Calu3 (cell line): ENCODE data around the gene C2CD3. TPM values are rescaled to one million over a fixed set of nuclear protein-coding genes. Genes with fewer than 3 reads are reported as not detected.

Experiments
- BruUV-seq: library from RNA; stranded (reverse); fragments of 400-500 nt; replicated peaks from 2 replicates; lab custom pipeline; 2021; lab: Mats Ljungman, UMichigan
- CTCF ChIA-PET: fragments of 300-600 bp; sonication (Branson Sonifier 250); formaldehyde crosslinking; loops from one replicate; lab custom pipeline; 2022; ENCODE audit warnings: antibody characterized with exemption; lab: Charles Lee
- DNase-seq: peaks from one replicate; pipeline ENCODE4 v3.0.0; 2022
- H3K27ac Mint-ChIP-seq: one replicate; pipeline ENCODE4 v1.8.0; 2022; ENCODE audit warnings: mixed read lengths; ENCODE audit not compliant: unreplicated experiment
- H3K27me3 Mint-ChIP-seq: one replicate; pipeline ENCODE4 v1.8.0; 2022; ENCODE audit warnings: mixed read lengths; ENCODE audit not compliant: unreplicated experiment
- H3K36me3 Mint-ChIP-seq: one replicate; pipeline ENCODE4 v1.8.0; 2022; ENCODE audit warnings: mild to moderate bottlenecking, moderate library complexity, mixed read lengths; ENCODE audit not compliant: insufficient read depth, unreplicated experiment
- H3K4me1 Mint-ChIP-seq: one replicate; pipeline ENCODE4 v1.8.0; 2022; ENCODE audit warnings: mild to moderate bottlenecking, low read depth, mixed read lengths; ENCODE audit not compliant: unreplicated experiment
- H3K4me3 Mint-ChIP-seq: one replicate; pipeline ENCODE4 v1.8.0; 2022; ENCODE audit warnings: mild to moderate bottlenecking, low read depth, moderate library complexity, mixed read lengths; ENCODE audit not compliant: unreplicated experiment
- H3K9me3 Mint-ChIP-seq: one replicate; pipeline ENCODE4 v1.8.0; 2022; ENCODE audit warnings: low read depth, mixed read lengths; ENCODE audit not compliant: unreplicated experiment
- intact Hi-C: fragments of 100-400 bp; cut with micrococcal nuclease; formaldehyde crosslinking; loops from one replicate; pipeline ENCODE4 v1.10.0; 2022; ENCODE audit not compliant: unreplicated experiment
- total RNA-seq: library from RNA; stranded (reverse); gene quantifications from 2 replicates; pipeline ENCODE4 v1.2.3, GENCODE V29; 2022
- TF ChIP-seq, protein P1 (sequence below): fragments of 200-600 bp; IDR thresholded peaks from one replicate; pipeline ENCODE4 v1.8.0; 2022; ENCODE audit warnings: antibody characterized with exemption; ENCODE audit not compliant: unreplicated experiment

The C2CD3 gene
- total RNA-seq, 1 experiment from 2014 or later = 26.9 TPM

DNA sequence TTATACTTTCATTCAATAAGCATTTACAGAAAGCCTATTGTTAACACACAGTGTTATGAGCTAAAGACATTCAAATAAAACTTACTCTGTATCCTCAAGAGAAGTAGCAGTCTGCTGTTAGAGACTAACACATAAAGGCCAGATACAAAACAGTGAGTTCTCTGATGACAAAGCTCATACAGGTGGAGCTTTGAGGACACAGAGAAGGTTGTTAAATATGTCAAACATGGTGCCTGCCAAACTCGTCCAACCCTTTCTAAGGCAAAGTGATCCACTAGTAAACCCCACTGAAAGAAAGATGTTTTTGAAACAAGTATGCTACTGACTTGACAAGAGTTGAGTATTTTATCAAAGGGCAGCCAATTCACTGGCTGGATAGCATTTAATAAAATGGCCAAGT lies 70.1 kb downstream of the C2CD3 start:
- DNase-seq = no peak
- Mint-ChIP-seq H3K27me3 (no peaks in the 10 kb centered on the region), H3K4me3 (no peak overlapping the region), H3K4me1 (no peaks in the 10 kb centered on the region), H3K9me3 (no peaks in the 10 kb centered on the region), H3K27ac (no peak overlapping the region), H3K36me3 (no peaks in the 10 kb centered on the region)
- CTCF ChIA-PET = no interaction called here
- BruUV-seq = no TSS peak
- intact Hi-C loops = no loop called here
- TF ChIP-seq, protein P1, sequence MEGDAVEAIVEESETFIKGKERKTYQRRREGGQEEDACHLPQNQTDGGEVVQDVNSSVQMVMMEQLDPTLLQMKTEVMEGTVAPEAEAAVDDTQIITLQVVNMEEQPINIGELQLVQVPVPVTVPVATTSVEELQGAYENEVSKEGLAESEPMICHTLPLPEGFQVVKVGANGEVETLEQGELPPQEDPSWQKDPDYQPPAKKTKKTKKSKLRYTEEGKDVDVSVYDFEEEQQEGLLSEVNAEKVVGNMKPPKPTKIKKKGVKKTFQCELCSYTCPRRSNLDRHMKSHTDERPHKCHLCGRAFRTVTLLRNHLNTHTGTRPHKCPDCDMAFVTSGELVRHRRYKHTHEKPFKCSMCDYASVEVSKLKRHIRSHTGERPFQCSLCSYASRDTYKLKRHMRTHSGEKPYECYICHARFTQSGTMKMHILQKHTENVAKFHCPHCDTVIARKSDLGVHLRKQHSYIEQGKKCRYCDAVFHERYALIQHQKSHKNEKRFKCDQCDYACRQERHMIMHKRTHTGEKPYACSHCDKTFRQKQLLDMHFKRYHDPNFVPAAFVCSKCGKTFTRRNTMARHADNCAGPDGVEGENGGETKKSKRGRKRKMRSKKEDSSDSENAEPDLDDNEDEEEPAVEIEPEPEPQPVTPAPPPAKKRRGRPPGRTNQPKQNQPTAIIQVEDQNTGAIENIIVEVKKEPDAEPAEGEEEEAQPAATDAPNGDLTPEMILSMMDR = no peak

GRCh38 chr11:74100231-74100630 lies 70.6 kb downstream of the C2CD3 start:
- Mint-ChIP-seq H3K27me3 (no peaks in the 10 kb centered on the region), H3K27ac (no peak overlapping the region), H3K4me1 (no peaks in the 10 kb centered on the region), H3K9me3 (no peaks in the 10 kb centered on the region), H3K4me3 (no peak overlapping the region), H3K36me3 (no peaks in the 10 kb centered on the region)
- CTCF ChIA-PET = no interaction called here
- BruUV-seq = no TSS peak
- intact Hi-C loops = no loop called here
- TF ChIP-seq, protein P1 = no peak
- DNase-seq = no peak

- CTCF ChIA-PET = no interaction called here
- no peaks in the 10 kb centered on the region for H3K36me3 Mint-ChIP-seq
- intact Hi-C loops = no loop called here
- no peaks in the 10 kb centered on the region for H3K4me1 Mint-ChIP-seq
- no TSS peak for BruUV-seq
- H3K27ac Mint-ChIP-seq = no peak overlapping the region
- DNase-seq = no peak
- TF ChIP-seq, protein P1 = no peak
- no peak overlapping the region for H3K4me3 Mint-ChIP-seq
- H3K27me3 Mint-ChIP-seq = no peaks in the 10 kb centered on the region
- no peaks in the 10 kb centered on the region for H3K9me3 Mint-ChIP-seq
Observed at GRCh38 chr11:74097686-74098237, 73.0 kb downstream of the C2CD3 start.

- Mint-ChIP-seq H3K36me3 (no peaks in the 10 kb centered on the region), H3K27ac (no peak overlapping the region), H3K27me3 (no peaks in the 10 kb centered on the region), H3K9me3 (no peaks in the 10 kb centered on the region), H3K4me3 (no peak overlapping the region), H3K4me1 (no peaks in the 10 kb centered on the region)
- DNase-seq = no peak
- no TSS peak for BruUV-seq
- CTCF ChIA-PET = interaction anchor here (1.0 kb wide), 1 partner anchor 27 kb away, joined by 3 read pairs; no protein-coding TSS in a partner anchor
- intact Hi-C loops = no loop called here
- TF ChIP-seq, protein P1 = no peak
Observed at GRCh38 chr11:74094393-74094792, 76.4 kb downstream of the C2CD3 start.
